DMS53 treated with DMSO at 0.1 percent for 48 hours (cell line): ENCODE data around the gene CAPN8.

ENCODE experiments used
- DNase-seq: peaks from one replicate; lab custom pipeline; 2025; ENCODE audit not compliant: unreplicated experiment; lab: John Stamatoyannopoulos, UW

Gene CAPN8

DNA sequence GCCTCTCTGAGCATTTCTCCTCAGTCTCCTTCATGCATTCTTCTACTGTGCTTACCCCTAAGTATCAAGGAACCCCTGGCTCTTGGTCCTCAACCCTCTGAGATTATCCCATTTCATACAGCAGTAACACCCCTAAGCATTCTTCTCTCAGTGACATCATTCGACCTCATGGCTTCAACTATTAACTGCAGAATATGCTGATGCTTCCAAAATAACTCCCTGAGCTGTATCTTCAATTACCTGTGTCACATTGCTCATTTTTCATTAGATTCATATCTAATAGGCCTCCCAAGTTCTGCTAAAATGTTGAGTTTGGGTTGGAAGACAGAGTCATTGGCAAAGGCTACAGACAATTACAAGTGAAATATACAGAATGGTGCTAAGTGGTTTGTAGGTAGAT, 7.5 kb downstream of the CAPN8 start:
- DNase-seq = no peak

DNA sequence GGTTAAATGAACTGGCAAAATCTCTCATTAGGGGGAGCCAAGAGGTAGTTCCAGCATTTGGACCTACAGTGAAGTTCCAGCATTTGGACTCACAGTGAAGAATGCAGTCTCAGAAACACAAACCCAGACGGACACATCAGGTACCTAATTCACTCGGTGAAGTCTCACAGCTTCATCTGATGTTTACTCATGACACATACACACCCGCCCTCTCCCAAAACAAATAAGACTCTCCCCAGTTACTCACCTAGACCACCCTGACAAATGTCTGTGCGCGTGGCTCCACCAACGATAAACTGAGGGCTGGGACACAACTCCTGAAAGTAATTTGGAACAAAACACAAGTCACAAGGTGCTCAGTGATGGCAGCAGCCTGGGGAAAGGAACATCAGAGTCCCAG, 11.4 kb downstream of the CAPN8 start:
- no peak for DNase-seq

DNA sequence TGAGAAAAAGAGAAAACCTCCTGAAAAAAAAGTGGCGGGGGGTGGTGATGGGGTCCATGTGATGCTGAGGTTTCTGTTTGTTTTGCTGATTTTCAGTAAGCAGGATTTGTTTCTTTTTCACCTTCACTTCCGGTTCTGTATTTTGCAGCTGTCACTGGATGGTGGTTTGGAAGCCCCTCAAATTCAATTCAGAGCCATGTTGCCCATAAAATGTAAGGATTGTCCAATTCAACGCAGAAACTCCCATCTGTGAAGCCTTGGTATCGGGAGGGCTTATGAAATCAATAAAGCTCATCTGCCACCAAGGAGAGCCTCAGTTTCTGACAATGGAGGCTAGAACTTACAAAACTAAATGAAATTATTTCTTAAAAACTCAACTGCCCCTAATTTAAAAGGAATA, 12.1 kb downstream of the CAPN8 start:
- DNase-seq = no peak

DNA sequence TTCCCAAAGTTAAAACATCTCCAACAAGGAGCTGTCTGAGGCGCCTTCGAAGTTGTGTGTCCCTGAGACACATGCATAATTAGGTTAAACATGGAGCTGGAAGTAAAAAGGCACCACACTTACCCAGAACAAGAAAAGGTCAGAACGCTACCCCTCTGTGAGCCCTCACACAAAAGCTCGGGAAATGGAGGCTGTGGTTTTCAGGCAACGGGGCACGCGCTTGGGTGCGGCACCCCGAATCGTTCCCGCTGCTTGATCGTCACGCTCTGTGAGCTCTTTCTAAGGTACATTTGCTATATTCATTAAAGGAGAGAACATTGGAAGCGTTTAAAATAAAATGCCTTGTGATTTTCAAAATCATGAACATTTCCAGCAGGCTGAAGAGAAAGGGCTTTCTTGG, 12.5 kb downstream of the CAPN8 start:
- DNase-seq = no peak

DNA sequence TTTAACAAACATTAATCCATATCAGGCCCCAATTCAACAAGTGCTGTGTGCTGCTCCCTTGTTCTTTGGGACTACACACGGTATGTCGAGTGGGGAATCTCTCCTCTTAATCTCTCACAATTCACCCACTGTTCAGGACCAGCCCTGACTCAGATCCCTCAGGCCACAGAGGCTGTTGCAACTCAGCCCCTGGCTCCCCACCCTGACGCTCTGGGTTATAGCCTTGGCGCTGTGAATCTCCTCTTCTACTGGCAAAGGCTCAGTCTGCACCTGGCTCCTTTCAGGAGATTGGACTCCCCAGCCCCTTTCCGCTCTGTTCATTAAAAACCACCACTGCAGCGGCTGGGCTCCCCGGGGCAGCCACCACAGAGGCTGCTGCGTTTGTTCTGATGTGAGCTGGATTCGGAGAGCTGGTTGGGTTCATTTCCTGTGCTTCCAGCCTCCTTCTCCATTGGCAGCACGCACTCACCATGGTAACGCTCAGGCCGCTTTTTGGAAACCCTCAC, 13.0 kb downstream of the CAPN8 start:
- no peak for DNase-seq

DNA sequence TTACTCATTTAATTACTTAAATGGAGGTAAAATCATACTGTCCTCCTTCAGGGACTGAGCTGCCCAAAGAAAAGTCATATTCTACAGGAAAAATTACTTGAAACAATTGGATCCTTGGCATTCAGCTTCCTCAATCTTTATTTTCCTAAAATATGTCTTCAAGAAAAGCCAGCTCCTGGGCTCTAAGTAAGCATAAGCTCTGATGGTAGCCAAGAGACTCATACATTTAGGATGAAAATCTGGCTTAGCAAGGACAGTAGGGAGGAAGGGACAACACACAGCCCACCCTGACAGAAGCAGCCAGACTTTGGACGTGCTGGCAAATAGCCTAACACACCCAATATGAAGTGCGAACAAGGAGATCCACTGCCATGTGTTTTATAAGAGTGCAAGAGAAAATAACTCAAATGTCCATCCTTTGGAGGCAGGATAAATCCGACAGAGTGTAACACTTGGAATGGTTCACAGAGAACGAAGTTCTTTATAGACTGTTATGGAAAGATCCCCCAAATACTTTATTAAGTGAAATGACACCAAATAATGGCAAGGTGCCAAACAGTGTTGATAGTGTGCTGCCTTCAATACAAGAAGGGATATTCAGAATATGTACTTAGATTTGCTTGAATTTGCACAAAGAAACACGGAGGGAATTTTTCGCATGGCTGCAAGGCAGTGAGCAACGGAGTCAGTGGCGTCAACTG, 14.1 kb downstream of the CAPN8 start:
- DNase-seq = no peak

DNA sequence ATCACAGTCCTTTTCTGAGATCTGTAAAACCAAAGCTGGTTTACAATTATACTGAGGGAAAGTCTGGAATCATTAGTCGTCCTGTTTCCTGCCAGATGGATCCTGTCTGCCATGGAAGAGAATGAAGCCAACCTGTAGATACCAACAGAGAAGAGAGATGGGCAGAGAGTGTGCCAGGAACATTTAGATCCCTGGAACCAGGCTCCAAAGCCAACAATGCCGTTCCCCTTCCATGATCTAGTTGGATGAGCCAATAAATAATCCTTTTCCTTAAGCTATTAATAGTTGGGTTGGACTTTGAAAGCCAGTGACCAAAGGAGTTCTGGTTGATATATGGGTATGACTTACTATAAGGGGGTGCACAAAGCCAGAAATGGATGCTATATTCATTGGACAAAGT, 15.0 kb downstream of the CAPN8 start:
- DNase-seq = no peak

DNA sequence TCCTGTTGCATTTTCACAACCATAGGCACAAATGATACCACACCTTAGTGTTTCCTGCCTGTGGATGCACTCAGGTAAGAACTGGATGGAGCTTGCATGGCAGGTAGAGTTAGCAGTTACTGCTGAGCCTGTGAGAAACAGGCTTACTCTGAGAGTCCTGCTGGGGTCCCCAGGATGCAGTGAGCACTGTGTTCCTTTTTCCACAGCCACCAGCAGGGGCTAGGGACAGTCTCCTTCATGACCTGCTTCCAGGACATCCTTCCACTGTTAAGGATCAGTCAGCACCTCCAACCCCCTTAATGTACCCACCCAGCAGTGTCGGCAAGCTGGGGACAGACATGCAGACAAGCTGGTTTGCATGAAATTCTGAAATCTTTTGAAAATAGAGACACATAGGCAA, 16.3 kb downstream of the CAPN8 start:
- no peak for DNase-seq

DNA sequence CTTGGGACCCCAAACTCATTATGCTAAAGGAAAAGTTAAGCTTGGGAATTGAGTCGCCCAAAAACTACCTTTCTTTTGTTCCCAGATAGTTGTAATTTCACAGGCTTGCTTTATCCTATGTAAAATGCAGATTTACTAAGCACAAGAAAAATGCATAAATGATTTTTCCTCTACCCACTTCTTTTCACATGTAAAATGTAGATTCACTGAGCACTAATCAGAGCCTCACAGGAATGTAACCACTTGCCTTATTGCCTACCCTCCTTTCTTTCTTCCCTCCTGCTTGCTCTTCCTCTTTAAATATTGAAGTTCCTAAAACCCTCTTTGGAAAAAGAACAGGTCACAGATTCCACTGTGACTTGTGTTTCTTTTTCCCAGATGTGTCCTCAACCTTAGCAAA, 18.3 kb downstream of the CAPN8 start:
- DNase-seq = no peak

DNA sequence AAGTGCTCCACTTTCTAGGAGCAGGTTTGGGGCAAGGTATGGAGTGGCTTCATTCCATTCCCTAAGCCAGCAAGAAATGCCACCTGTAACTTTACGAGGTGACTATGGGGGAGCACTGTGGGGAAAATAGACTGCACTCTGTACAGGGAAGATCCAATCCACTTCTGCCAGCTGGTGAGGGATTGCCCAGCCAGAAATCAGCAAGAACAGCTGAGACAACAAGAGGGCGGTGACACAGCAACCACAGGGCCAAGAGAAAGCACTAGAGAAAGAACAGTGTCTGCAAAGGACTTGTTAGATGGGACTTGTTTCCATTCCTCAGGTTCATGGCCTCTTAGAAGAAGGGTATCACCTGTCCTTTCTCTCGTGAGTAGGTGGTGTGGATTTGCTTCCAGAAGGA, 19.6 kb downstream of the CAPN8 start:
- peak; percentile 47 for DNase-seq

DNA sequence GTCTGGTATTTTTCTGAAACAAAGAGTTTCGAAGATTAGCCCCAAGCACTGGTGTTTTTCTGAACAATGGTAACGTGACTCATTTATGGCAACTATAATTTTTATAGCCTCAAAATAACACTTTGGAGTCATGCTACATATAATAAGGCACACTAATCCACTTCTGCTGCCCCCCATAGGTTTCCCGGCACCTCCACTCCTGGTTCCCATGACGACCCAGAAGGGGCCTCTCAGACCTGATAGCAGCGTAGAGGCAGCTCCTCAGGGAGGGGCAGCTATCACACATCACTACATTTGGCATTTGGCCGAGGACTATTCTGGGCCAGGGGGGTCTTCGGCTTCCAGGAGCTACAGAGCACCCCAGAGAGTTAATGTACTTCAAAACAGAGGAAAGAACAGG, 23.3 kb downstream of the CAPN8 start:
- no peak for DNase-seq

DNA sequence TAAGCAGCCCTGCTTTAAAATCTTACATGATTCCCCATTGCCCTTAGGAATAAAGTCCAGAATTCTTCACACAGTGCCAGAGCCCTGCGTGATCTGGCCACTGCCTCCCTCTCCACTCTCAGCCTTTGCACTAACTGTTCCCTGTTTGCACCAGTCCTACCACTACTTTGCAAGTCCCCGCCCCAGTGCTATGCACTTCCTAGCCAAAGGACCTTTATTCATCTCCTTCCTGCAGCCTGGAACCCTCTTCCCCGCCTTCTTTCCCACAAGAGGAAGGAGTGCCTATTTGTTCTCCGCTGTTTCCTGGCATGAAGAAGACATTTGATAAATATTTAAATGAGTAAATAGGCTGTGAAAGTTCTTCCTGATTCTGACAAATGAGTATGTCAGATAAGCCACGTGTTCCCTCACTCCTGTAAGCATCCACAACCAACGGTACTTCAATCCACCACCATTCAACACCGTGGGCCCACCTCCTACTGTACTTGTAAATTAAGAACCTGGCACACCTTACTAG, 23.9 kb downstream of the CAPN8 start:
- DNase-seq = no peak

DNA sequence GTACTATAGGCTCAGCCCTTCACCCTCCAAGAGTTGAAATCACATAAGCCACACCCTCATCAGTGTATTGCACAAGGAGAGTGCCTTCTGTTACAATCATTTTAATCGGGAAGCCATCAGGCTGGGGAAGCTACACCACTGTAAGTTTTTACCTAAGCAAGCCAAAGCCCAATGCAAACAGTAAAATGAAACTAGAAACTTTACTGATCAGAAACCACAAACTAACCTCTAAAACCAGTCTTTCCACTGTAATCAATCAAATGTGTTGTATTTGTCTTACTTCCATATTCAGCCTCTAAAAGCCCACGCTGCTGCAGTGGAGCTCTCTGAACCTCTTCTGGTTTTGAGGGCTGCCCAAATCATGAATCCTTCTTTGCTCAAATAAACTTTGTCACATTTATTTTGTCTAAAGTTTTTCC, 26.2 kb downstream of the CAPN8 start:
- no peak for DNase-seq

DNA sequence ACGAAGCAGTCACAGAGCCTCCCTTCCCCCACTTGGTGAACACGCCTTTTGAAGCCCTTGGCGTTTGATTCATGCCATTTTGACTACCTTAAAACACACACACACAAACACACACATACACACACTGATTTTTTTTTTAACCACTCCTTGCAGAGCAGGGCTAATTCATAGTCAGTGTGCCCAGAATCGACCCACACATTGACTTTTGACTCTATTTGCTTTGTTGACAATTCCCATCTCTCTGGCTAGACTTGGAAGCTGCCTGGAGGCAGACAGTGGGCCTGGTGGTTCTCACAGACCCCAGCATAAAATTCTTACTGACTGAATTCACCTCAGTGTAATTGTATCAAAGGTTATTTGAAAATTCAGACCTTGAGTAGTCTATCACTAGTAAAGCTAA, 30.3 kb downstream of the CAPN8 start:
- no peak for DNase-seq

DNA sequence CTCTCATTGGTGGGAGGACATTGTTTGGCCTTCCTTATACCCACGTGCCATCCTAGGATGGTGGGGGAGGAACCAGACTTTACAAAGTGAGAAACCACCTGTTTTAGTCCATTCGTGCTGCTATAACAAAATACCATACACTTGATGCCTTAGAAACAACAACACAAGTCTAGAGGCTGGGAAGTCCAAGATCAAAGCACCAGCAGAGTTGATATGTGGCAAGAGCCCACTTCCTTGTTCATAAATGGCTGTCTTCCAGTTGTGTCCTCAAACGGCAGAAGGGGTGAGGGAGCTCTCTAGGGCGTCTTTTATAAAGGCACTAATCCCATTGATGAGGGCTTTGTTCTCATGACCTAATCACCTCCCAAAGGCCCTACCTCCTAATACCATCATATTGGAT, 31.1 kb downstream of the CAPN8 start:
- no peak for DNase-seq

DNA sequence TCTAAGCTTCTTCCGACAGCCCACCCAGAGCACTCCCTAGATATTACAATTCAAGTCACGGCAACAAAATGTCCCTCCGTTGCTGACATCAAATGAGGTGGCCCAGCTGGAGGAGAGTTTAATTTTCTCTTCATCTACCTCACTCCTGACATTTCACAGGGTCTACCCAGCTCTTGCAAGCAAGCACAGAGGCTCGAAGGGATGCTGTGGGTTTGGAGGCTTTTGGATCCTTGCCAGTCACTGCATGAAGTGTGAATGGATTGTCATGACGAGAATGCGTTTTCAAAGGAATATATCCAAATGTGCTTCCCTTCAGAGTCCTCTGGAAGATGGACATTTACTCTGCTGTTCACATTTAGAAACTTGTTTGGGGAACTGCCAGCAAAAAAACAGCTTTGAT, 33.5 kb downstream of the CAPN8 start:
- no peak for DNase-seq

DNA sequence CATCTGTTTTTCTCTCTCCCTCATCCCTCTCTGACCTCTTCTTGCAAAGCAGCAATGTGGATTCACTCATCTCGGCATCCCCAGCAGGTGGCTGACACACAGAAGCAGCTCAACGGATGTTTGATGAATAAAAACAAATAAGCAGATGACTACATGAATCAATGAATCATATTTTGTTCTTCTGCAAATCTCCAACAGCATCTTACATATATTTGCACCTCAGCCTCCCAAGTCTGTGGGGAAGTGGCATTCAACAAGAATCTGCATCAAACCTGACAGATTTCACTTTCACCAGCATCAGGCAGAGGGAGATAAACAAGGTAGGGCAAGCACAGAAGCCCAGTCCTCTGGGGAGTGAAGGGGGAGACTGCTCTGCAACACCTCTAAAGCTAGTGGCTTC, 34.0 kb downstream of the CAPN8 start:
- DNase-seq = peak; percentile 55

DNA sequence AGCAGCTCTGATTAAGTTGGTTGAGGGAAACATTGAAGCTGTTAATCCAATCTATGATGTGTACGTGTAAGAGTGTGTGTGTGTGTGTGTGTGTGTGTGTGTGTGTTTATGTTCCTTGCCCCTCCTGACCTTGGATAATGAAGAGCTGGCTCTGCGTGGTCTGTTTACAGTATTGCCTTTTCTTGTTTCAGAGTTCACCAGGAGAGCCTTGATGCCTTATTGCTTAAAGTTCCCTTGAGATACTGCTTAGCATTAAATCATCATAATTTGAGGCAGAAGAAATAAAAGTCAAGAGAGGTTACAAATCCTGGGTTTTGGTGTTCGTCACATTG, 36.4 kb downstream of the CAPN8 start:
- no peak for DNase-seq

DNA sequence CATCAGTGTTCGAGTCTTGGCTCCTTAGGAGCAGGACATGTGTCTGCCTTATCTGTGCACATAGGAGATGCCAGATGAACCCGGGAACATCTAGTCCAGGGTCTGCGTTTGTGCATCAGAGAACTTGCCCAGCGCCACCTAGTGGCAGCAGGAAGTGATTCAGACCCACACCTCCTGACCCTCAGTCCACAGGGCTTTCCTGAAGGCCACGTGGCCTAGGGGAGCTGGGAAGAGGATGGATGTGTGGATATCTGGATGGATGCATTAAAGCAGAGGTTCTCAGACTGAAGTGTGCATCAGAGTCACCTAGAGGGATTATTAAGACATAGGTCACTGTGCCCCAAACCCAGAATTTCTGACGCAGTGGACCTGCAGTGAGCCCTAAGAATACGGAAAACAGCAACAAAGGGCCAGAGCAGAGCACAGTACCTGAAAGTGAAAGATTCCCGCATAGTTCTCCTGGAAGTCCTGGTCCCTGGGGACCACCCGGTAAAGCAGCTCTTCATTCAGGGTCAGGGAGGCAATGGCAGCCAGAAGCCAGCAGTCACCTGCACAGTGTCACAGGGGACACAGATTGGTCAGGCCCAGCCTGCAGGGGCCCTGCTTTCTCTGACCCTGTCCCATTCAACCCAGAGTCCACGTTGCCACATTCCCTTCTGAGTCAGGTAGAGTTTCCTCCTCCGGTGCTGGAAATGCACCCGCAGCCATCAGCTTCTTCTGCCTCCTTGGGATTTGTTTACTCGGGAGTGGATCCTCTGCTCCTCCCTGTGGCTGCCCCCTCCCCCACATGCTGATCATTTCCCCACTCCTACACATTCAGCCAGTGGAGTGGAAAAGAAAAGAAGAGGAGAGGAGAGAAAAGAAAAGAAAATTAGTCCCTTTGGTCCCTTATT, 37.0 kb downstream of the CAPN8 start:
- no peak for DNase-seq

DNA sequence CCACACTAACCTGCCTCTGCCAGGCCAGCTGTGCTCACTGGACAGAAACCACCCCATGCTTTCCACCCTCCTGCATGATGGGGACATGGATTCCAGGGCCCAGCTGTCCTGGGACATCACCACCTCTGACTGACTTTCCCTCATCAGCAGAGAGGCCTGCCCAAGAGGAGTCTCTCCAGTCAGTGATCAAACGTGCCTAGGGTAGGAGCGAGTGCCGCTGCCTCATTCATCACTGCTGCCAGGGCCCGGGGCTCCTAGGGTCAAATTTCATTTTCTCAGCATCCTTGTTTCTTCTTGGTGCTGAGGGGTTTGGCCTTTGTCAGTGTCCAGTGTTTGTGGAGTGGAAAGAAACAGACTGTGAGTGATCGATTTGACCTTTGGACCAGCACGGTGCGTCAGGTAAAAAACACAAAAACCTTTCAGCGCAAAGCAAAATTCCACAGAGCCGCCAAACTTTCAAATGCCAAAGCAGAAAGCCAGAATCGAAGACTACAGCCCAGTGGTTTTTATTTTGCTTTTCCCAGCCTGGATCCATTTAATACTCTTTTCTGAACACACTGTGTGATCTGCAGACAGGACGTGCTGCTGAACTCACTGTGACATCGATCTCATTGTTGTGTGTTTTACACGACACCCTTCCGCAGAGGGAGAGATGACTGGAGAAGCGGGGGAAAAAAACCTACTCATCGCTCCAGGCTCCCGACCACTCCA, 43.2 kb downstream of the CAPN8 start:
- DNase-seq = no peak

DNA sequence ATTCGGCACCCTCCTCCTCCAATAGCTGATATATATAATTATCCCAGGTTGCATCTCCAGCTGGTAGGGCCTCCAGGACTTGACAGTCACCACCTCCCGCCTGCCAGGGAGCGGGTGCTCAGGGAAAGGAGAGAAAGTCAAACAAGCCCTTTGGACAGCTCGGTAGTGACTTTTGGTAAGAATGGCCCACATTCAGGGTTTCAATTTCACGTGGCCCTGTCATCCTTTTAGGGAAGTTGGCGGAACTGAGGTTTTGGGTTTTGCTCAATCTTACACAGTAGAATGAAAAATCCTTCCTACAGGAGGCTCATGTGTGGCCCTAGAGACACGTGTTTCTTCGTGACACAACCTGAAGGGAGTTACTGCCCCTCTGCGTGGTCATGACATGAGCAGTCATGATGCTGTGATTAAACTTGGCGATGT, 44.2 kb downstream of the CAPN8 start:
- DNase-seq = no peak
